Skeletal muscle satellite cell (primary cell): Measurements from ENCODE around the gene DOLPP1.
"Not testable (repeated sequence)": the region's sequence is repeated elsewhere in the genome, so short reads cannot be mapped to it uniquely, and the experiment has no call there.

Experiments used
- H3K27me3 ChIP-seq: 2 replicates; pipeline ENCODE4 v1.7.0; 2013; ENCODE audit warnings: low read length; ENCODE audit not compliant: control insufficient read depth, insufficient read depth
- H3K36me3 ChIP-seq: 2 replicates; pipeline ENCODE4 v1.7.0; 2013; ENCODE audit warnings: mild to moderate bottlenecking, control low read depth, low read length; ENCODE audit not compliant: insufficient read depth
- H3K4me1 ChIP-seq: 2 replicates; pipeline ENCODE4 v1.7.0; 2013; ENCODE audit warnings: low read length; ENCODE audit not compliant: control insufficient read depth, insufficient read depth
- H3K4me2 ChIP-seq: 2 replicates; pipeline ENCODE4 v1.7.0; 2013; ENCODE audit warnings: mild to moderate bottlenecking, low read length
- H3K4me3 ChIP-seq: 2 replicates; pipeline ENCODE4 v1.7.0; 2013; ENCODE audit warnings: low read length
- H3K9ac ChIP-seq: 2 replicates; pipeline ENCODE4 v1.7.0; 2013; ENCODE audit warnings: mild to moderate bottlenecking, low read depth, low read length, moderate library complexity
- H3K9me3 ChIP-seq: replicated peaks from 2 replicates; pipeline ENCODE4 v1.7.0; 2013; ENCODE audit warnings: mild to moderate bottlenecking, control low read depth, low read length

DOLPP1 gene

DNA sequence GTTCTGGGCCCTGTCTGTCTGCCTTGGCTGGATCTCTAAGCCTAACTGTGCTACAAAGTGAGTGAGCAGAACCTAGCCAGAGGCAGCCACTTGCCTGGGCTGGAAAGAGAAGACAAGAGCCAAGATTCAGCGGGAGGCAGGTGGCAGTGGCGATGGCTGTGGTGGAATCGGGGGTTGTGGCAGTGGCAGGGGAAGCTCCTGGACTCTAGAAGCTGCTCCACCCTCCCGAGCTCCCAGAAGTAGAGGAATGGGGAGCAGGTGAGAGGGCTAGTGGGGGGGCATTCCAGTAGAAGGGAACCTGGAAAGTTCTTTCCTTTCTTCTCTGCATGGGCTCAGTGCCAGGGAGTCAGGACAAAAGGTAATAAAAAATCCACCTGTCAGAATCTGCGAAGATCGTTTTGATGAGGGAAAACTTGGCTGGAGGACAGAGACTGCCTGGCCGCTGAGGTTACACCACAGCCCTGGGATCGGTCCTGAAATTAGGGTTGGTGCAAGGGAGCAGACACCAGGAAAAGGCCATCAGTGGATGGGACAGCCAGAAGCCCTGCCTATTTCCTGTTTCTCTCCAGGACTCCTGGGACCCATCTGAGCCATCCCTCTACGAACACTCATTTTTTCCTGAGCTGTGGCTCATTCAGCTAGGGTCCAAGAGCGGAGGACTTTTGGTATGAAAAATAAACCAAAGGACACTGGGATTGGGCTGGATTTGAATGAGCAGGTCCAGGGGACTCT, 28.1 kb downstream of the DOLPP1 start:
- Histone ChIP-seq H3K4me2 (peak overlapping the region; percentile 99), H3K9me3 (no peaks in the 10 kb centered on the region), H3K27me3 (no peaks in the 10 kb centered on the region), H3K36me3 (peaks cover 5% of the 10 kb centered on the region), H3K4me3 (peak overlapping the region; percentile 36), H3K9ac (peak overlapping the region; percentile 6), H3K4me1 (peaks cover 20% of the 10 kb centered on the region)

DNA sequence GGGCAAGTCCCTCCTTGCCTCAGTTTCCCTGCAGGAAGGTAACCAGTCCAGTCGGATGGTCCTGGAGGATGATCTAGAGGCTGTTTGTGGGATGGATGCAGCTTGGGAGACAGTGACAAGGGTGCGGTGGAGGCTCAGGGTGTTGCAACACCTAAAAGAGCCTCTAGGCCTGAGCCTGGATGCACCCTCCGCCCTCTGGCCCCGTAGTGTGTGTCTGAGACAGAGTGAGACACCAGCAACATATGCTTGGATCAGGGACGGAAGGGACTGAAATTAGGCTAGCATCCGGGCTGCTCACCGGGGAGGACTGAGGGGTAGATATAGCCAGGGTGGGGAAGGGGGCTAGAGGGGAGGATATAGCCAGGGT, 28.6 kb downstream of the DOLPP1 start:
- Histone ChIP-seq H3K36me3 (peaks cover 5% of the 10 kb centered on the region), H3K4me1 (peaks cover 20% of the 10 kb centered on the region), H3K9ac (peak overlapping the region; percentile 6), H3K4me3 (peak overlapping the region; percentile 36), H3K9me3 (no peaks in the 10 kb centered on the region), H3K27me3 (no peaks in the 10 kb centered on the region), H3K4me2 (peak overlapping the region; percentile 99)

DNA sequence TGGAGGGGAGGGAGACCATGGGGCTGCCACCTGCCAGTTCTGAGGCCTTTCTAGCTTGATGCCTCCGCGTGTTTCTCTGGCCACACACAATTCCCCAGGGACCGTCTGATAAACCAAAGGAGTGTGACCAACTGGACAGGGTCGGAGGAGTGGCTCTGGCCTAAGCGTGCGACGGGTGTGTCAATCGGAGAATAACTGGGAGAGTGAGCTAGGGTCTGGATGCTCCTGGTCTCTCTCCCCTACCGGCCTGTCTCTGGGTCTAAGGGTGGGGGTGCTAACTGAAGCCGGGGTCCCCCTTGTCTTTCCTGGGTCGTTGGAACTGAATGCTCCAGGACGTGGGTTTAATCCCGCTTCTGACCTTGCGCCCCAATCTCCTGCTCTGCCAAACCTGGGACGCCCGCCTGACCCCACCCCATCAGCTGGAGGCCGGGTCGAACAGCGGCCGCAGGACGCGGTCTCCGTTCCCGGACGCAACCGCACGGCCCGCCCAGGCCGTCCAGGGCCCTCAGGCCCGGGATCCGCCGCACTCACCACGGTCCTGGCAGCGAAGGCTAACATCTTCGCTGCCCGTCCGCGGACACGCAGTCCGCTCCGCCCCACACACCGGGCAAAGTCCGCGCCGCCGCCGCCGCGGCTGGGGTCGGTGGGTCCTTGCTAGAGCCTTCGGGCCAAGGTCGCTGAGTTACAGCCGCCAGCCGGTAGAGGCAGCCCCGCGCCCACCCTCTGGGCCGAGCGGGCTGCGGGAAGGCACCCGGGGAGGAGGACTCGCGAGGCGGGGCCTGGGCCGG, 29.2 kb downstream of the DOLPP1 start:
- no peaks in the 10 kb centered on the region for H3K9me3 ChIP-seq
- peaks cover 20% of the 10 kb centered on the region for H3K4me1 ChIP-seq
- peak overlapping the region; percentile 95 for H3K4me3 ChIP-seq
- no peaks in the 10 kb centered on the region for H3K27me3 ChIP-seq
- H3K36me3 ChIP-seq, result peaks cover 5% of the 10 kb centered on the region
- peak overlapping the region; percentile 90 for H3K9ac ChIP-seq
- H3K4me2 ChIP-seq, result peak overlapping the region; percentile 99

DNA sequence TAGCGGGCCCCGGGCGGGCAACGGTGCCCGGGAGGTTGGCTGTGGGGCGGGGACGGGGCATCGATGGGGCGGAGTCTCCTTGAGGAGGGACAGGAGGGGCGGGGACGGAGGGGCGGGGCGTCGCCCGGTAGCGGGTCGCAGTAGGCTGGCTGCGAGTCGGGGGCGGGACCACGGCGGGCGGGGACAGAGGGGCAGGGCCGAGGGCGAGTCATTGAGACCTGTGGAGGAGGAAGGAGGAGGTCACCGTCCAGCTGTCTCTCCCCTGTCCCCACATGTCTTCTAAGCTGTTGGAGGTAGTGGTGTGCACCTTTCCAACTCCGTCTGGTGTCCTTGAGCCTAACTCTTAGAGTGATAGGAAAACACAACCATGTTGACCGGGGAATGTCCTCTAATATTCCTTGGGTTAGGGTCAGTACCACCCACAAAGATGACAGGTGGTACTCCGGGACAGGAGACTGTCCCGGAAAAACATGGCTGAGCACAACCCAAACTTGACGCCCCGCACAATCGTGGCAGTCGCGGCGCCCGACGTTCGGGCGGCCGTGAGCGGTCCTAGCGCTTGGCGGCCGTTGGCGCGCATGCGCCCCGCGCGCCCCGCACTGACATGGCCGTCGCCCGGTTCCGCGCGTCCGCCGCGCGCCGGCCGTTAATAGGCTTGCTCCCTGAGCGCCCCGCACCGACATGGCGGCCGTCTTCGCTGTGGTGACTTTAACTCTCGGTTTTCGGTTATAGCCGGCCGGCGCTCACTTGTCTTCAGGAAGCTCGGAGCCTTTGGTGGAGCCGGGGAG, 30.0 kb downstream of the DOLPP1 start, which contains the start of the genes CRAT and PTPA:
CRAT (minus strand) TSS at position 54 of the 788 bp plus-strand sequence. CDS start 284 bp downstream, outside the sequence.
PTPA (plus strand) TSS at position 676 of the 788 bp plus-strand sequence. CDS start 186 bp downstream, outside the sequence.
- H3K4me1 ChIP-seq, result peaks cover 20% of the 10 kb centered on the region
- H3K36me3 ChIP-seq, result peaks cover 5% of the 10 kb centered on the region
- H3K9me3 ChIP-seq, result no peaks in the 10 kb centered on the region
- H3K9ac ChIP-seq, result peak within 1 kb of the TSS; percentile 90
- H3K27me3 ChIP-seq, result no peaks in the 10 kb centered on the region
- peak within 1 kb of the TSS; percentile 95 for H3K4me3 ChIP-seq
- peak within 1 kb of the TSS; percentile 99 for H3K4me2 ChIP-seq

DNA sequence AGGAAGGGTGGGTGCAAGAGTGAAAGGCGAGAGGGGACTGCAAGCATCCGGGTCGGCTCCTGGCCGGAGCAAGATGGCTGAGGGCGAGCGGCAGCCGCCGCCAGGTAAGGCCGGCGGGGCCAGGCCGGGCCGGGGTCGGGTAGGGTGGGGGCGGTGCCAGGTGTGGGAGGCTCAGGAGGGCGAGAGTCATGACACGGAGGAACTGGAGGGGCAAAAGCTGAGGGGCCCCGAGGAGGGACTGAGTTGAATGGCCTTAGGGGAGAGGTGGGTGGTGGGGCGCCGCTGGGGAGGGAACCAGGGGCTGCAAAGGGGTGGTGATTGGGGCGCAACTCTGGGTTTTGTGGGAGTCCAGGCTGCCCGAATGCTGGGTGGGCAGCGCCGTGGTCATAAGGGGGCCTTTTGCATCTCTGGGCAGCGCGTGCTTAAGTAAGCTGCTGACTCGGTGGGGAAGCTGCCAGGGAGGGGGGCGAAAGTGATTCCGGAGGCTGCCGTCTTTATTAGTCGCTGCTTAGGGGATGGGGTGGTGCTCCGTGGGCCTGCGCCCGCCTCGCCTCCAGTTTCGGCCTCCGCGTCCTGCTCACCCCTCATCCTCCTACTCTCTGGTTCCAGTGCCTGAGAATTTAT, 30.7 kb downstream of the DOLPP1 start:
- Histone ChIP-seq H3K4me1 (peaks cover 20% of the 10 kb centered on the region), H3K36me3 (peaks cover 5% of the 10 kb centered on the region), H3K9ac (peak overlapping the region; percentile 87), H3K4me2 (peak overlapping the region; percentile 92), H3K4me3 (peak overlapping the region; percentile 79), H3K27me3 (no peaks in the 10 kb centered on the region), H3K9me3 (no peaks in the 10 kb centered on the region)

DNA sequence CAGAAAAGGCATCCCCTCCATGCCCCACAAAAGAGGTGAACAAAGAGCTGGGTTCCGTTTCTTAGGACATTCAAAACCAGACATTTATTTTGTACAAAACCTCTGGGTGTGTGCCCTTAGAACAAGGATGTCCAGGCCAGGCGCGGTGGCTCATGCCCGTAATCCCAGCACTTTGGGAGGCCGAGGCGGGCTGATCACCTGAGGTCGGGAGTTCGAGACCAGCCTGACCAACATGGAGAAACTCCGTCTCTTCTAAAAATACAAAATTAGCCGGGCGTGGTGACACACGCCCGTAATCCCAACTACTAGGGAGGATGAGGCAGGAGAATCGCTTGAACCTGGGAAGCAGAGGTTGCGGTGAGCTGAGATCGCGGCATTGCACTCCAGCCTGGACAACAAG, 31.6 kb downstream of the DOLPP1 start:
- H3K36me3 ChIP-seq, H3K9me3 ChIP-seq, H3K27me3 ChIP-seq: not testable (repeated sequence)
- peaks cover 20% of the 10 kb centered on the region for H3K4me1 ChIP-seq
- H3K4me2 ChIP-seq, result peak overlapping the region; percentile 92
- H3K4me3 ChIP-seq, result peak overlapping the region; percentile 79
- peak overlapping the region; percentile 87 for H3K9ac ChIP-seq

DNA sequence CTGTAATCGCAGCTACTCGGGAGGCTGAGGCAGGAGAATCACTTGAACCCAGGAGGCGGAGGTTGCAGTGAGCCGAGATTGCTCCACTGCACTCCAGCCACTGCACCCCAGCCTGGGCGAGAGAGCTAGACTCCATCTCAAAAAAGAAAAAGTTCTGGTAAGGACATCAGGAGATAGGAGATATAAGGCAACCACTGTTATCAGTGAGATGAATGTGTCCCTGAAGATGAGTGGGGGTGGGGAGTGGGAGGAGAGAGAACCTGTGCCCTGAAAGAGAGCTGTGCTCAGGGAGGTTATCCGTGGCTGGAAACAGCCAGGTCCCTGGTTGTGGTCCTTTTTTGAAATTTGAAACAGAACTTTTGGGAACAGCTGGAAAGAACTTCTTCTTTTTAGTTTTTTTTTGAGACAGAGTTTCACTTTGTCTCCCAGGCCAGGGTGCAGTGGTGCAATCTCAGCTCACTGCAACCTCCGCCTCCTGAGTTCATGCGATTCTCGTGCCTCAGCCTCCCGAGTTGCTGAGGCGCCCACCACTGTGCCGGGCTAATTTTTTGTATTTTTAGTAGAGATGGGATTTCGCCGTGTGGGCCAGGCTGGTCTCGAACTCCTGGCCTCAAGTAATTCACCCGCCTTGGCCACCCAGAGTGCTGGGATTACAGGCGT, 32.9 kb downstream of the DOLPP1 start:
- H3K9ac ChIP-seq, result no peak overlapping the region
- H3K4me1 ChIP-seq, result peaks cover 18% of the 10 kb centered on the region
- no peaks in the 10 kb centered on the region for H3K36me3 ChIP-seq
- H3K9me3 ChIP-seq, result no peaks in the 10 kb centered on the region
- no peaks in the 10 kb centered on the region for H3K27me3 ChIP-seq
- H3K4me3 ChIP-seq, result no peak overlapping the region
- H3K4me2 ChIP-seq, result no peak overlapping the region

DNA sequence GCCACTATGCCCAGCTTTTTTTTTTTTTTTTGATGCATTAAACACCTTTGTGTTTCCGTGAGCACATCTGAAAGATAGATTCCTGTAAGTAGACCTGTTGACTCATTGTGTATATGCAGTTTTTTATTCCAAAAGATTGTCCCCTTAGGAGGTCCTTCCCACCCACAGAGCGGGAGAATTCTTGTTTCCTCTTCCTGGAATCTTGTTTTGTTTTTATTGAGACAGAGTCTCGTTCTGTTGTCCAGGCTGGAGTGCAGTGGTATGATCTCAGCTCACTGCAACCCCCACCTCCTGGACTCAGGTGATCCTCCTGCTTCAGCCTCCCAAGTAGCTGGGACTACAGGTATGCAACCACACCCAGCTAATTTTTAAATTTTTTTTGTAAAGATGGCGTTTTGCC, 37.9 kb downstream of the DOLPP1 start:
- Histone ChIP-seq H3K9ac (no peak overlapping the region), H3K9me3 (no peaks in the 10 kb centered on the region), H3K4me1 (peaks cover 15% of the 10 kb centered on the region), H3K4me3 (no peak overlapping the region), H3K4me2 (no peak overlapping the region), H3K36me3 (peaks cover 10% of the 10 kb centered on the region), H3K27me3 (no peaks in the 10 kb centered on the region)

DNA sequence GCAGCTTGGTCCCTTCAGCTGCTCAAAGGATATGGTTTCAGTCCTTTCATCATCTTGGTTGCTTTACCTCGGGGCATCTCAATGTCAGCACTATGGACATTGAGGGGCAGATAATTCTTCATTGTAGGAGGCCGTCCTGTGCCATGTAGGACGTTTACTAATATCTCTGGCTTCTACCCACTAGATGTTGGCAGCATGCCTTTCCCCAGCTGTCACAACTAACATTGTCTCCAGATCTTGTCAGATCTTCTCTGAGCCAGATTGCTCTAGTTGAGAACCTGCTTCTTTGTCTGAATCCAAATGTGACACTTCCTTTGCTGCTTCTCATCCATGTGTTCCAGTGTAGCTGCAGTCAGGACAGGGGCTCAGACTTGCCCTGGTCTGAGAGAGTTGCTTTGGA, 40.6 kb downstream of the DOLPP1 start:
- Histone ChIP-seq H3K27me3 (no peaks in the 10 kb centered on the region), H3K36me3 (peaks cover 20% of the 10 kb centered on the region), H3K4me3 (no peak overlapping the region), H3K9ac (peak overlapping the region; percentile 63), H3K4me2 (no peak overlapping the region), H3K4me1 (peaks cover 18% of the 10 kb centered on the region), H3K9me3 (no peaks in the 10 kb centered on the region)

DNA sequence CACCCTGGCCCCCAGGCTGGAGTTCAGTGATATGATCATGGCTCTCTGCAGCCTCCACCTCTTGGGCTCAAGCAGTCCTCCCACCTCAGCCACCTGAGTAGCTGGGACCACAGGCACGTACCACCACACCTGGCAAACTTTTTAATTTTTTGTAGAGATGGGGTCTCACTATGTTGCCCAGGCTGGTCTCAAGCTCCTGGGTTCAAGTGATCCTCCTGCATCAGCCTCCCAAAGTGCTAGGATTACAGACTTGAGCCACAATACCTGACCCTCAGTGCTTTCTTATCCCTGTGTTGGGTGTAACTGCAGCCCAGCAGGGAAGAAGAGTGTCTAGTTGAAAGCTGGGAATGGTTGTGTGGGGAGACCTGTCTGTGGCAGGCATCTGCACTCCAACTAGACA, 41.2 kb downstream of the DOLPP1 start:
- H3K4me2 ChIP-seq, result no peak overlapping the region
- peaks cover 18% of the 10 kb centered on the region for H3K4me1 ChIP-seq
- H3K27me3 ChIP-seq, result no peaks in the 10 kb centered on the region
- peaks cover 25% of the 10 kb centered on the region for H3K36me3 ChIP-seq
- no peak overlapping the region for H3K4me3 ChIP-seq
- peak overlapping the region; percentile 63 for H3K9ac ChIP-seq
- no peaks in the 10 kb centered on the region for H3K9me3 ChIP-seq
